Activated CD4-positive, alpha-beta T cell treated with anti-CD3 and anti-CD28 coated beads for 24 hours (primary cell): ENCODE measurements around the gene SNRNP27.
A peak's percentile ranks its signal among the peaks of the same experiment; 100 is the strongest.
"Not testable (repeated sequence)": the region's sequence is repeated elsewhere in the genome, so short reads cannot be mapped to it uniquely, and the experiment has no call there.

Experiments
- DNase-seq, 2 donors: peaks; one replicate each; pipeline ENCODE4 v3.0.0-alpha.2; 2020; ENCODE audit warnings: low read depth in 2 of 2

SNRNP27 gene

GRCh38 chr2:69946351-69947324 lies 52.9 kb downstream of the SNRNP27 start:
- DNase-seq = peak in 1 of 2 donors; percentile 12

GRCh38 chr2:69947325-69947931 lies 53.7 kb downstream of the SNRNP27 start:
- DNase-seq = no peak

GRCh38 chr2:69948032-69948962 lies 54.5 kb downstream of the SNRNP27 start:
- no peak for DNase-seq

GRCh38 chr2:69948963-69949645 lies 55.3 kb downstream of the SNRNP27 start:
- no peak for DNase-seq

- DNase-seq = no peak
These were observed 56.5 kb downstream of the SNRNP27 start for GRCh38 chr2:69950241-69950640.

GRCh38 chr2:69950671-69951070 lies 56.9 kb downstream of the SNRNP27 start:
- DNase-seq = not testable (repeated sequence)

- no peak for DNase-seq
These were observed 58.8 kb downstream of the SNRNP27 start for GRCh38 chr2:69952336-69953115.

- DNase-seq = no peak
These were observed 60.3 kb downstream of the SNRNP27 start for GRCh38 chr2:69954084-69954483.
